Stimulated activated effector memory CD8-positive, alpha-beta T cell treated with anti-CD3 and anti-CD28 coated beads, Interleukin-12 subunit alpha, Interleukin-12 subunit beta, amount 100 ng/mL, for 72 hours (primary cell): Measurements from ENCODE around the gene DNAH14.

Experiments
- ATAC-seq: fragments of 150-1000 bp; cut with Tn5 transposase; 2 replicates; pipeline ENCODE4 v1.10.0; 2021
- DNase-seq, 2 donors: peaks; one replicate each; pipeline ENCODE4 v3.0.0; 2021 to 2022; ENCODE audit warnings: low spot score in 2 of 2
- H3K27ac Mint-ChIP-seq: one replicate; pipeline ENCODE4 v1.8.0; 2022; ENCODE audit warnings: mild to moderate bottlenecking, mixed read lengths
- H3K36me3 Mint-ChIP-seq: one replicate; pipeline ENCODE4 v1.8.0; 2022; ENCODE audit warnings: mild to moderate bottlenecking, mixed read lengths
- H3K4me1 Mint-ChIP-seq: one replicate; pipeline ENCODE4 v1.8.0; 2022; ENCODE audit warnings: mixed read lengths
- H3K4me3 Mint-ChIP-seq: one replicate; pipeline ENCODE4 v1.8.0; 2022; ENCODE audit warnings: mild to moderate bottlenecking, mixed read lengths
- H3K9me3 Mint-ChIP-seq: one replicate; pipeline ENCODE4 v1.8.0; 2022; ENCODE audit warnings: mixed read lengths

DNAH14 gene

DNA sequence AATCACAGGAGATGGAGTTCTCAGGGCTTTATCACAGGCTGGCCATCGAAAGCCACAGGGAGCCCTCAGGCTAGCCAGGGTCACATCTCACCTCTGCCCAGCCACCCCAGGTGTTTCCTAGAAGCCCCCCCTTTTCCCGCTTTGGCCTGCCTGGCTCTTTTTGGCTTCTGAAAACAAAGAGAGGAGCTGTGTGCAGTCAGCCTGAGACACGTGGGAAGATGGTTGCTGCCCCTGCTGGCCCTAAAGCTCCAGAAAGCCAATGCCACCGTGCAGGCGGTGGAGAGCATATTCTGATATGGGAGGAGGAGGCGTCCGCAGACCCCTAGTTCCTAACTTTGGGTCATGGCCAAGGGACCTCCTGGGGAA, 517.1 kb downstream of the DNAH14 start:
- Mint-ChIP-seq H3K4me1 (peaks cover 69% of the 10 kb centered on the region), H3K9me3 (no peaks in the 10 kb centered on the region), H3K27ac (peak overlapping the region; percentile 95), H3K36me3 (peaks cover 6% of the 10 kb centered on the region), H3K4me3 (peak overlapping the region; percentile 71)
- no peak for DNase-seq
- ATAC-seq = no peak

DNA sequence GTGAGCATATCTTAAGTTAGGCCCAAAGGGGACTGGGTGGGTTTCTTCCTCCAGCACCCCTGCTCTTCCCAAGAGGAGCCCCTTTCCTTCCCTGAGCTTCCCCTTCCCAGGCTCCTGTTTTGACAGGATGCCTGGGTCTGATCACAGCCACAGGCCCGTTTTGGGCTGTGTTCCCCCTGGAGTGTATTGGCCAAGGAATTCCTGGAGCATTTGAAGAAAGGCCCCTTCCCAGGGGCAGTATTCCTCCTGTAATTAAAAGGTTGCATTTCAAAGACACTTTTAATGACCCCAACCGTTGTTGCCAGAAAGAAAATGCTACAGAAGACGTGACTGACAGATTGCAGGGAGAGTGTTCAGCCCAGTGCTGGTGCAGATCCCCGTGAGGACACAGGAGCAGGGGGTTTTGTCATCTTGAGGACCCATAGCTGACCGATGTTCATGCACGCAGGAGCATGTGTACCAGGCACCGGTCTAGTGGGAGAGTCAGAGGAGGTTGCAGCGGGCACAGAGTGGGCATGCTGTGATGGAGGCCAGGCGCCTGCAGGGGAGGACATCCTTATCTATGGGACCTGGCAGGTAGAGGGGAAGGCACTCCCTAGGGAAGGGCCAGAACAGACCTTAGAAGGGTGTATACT, 517.6 kb downstream of the DNAH14 start:
- DNase-seq = no peak
- Mint-ChIP-seq H3K27ac (peak overlapping the region; percentile 34), H3K4me3 (no peak overlapping the region), H3K9me3 (no peaks in the 10 kb centered on the region), H3K36me3 (peaks cover 6% of the 10 kb centered on the region), H3K4me1 (peaks cover 67% of the 10 kb centered on the region)
- ATAC-seq = no peak

GRCh38 chr1:225447650-225448089, 518.2 kb downstream of the DNAH14 start:
- peaks cover 6% of the 10 kb centered on the region for H3K36me3 Mint-ChIP-seq
- DNase-seq = no peak
- H3K9me3 Mint-ChIP-seq = no peaks in the 10 kb centered on the region
- no peak overlapping the region for H3K4me3 Mint-ChIP-seq
- no peak for ATAC-seq
- peaks cover 61% of the 10 kb centered on the region for H3K4me1 Mint-ChIP-seq
- peak overlapping the region; percentile 34 for H3K27ac Mint-ChIP-seq

- H3K4me3 Mint-ChIP-seq = no peak overlapping the region
- peaks cover 57% of the 10 kb centered on the region for H3K4me1 Mint-ChIP-seq
- peaks cover 6% of the 10 kb centered on the region for H3K36me3 Mint-ChIP-seq
- H3K9me3 Mint-ChIP-seq = no peaks in the 10 kb centered on the region
- DNase-seq (no peak), ATAC-seq (no peak)
- peak overlapping the region; percentile 34 for H3K27ac Mint-ChIP-seq
Observed at GRCh38 chr1:225448146-225448805, 518.8 kb downstream of the DNAH14 start.
